Esophagus muscularis mucosa (tissue), 4 donors: ENCODE results near the gene CCL17.

ENCODE experiments used
- EP300 ChIP-seq: sonication (generic); formaldehyde crosslinking; IDR thresholded peaks from one replicate; pipeline ENCODE4 v1.6.1; 2017; ENCODE audit warnings: antibody characterized with exemption
- POLR2A ChIP-seq: fragments of 450-650 bp; IDR thresholded peaks from one replicate; pipeline ENCODE4 v1.6.1; 2017; ENCODE audit warnings: antibody characterized with exemption, moderate library complexity, mild to moderate bottlenecking, low read depth
- POLR2AphosphoS5 ChIP-seq, 2 donors: sonication (generic); formaldehyde crosslinking; IDR thresholded peaks; one replicate each; pipeline ENCODE4 v1.6.1; 2017; ENCODE audit warnings: antibody characterized with exemption in 2 of 2
- TF ChIP-seq, protein P1 (sequence below), 3 experiments: fragments of 200-600 bp in 2 of 3; fragments of 450-650 bp in 1 of 3; sonication (generic) in 2 of 3; IDR thresholded peaks; one replicate each; pipeline ENCODE4 v1.5.1; 2017 to 2019; ENCODE audit warnings: antibody characterized with exemption in 3 of 3, mild to moderate bottlenecking in 2 of 3, moderate library complexity in 1 of 3

DNA sequence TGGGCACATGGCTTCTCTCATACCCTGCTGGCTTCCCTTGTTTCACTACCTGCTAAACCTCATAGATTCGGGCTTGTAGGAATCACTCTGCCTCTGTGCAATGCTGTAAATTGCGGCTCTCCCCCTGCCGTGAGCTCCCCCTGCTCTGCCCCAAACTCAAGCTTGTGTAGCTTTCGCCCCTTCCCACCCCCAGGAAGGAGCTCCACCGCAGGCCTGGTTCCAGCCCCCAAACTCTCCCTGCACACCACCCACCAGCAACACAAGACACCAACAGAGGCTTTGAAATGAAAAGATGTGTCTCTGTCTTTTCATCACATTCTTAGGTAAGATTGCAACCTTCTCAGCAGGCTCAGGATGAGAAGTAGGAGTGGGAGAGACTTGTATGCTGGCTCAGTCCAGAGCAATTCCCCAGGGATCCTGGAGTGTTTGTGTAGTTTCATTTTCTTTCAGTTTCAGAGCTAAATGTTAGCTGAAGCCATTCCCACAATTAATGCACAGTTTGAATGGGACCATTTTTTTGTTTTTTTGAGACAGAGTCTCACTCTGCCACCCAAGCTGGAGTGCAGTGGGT lies 18.1 kb upstream of the CCL17 start:
- TF ChIP-seq, protein P1, sequence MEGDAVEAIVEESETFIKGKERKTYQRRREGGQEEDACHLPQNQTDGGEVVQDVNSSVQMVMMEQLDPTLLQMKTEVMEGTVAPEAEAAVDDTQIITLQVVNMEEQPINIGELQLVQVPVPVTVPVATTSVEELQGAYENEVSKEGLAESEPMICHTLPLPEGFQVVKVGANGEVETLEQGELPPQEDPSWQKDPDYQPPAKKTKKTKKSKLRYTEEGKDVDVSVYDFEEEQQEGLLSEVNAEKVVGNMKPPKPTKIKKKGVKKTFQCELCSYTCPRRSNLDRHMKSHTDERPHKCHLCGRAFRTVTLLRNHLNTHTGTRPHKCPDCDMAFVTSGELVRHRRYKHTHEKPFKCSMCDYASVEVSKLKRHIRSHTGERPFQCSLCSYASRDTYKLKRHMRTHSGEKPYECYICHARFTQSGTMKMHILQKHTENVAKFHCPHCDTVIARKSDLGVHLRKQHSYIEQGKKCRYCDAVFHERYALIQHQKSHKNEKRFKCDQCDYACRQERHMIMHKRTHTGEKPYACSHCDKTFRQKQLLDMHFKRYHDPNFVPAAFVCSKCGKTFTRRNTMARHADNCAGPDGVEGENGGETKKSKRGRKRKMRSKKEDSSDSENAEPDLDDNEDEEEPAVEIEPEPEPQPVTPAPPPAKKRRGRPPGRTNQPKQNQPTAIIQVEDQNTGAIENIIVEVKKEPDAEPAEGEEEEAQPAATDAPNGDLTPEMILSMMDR (IDR thresholded peaks at IDR 0.05) = no peak
- no peak for TF ChIP-seq POLR2A
- no peak for TF ChIP-seq POLR2AphosphoS5 (IDR thresholded peaks at IDR 0.05)
- no peak for TF ChIP-seq EP300
